ENCODE data around the gene DTHD1.

Gene DTHD1

GRCh38 chr4:36286481-36286871, 5.1 kb downstream of the DTHD1 start:
- Histone ChIP-seq H4K91ac (ENCODE audit: low read length) (no peak overlapping the region), H2AK5ac (ENCODE audit: low read length, severe bottlenecking) (no peak overlapping the region), H2BK5ac (ENCODE audit: low read depth, low read length, poor library complexity, severe bottlenecking) (no peak overlapping the region), H2BK12ac (ENCODE audit: low read length in 2 of 2) (no peak overlapping the region), H3K9me3 (ENCODE audit: control insufficient read depth, low read length) (no peaks in the 10 kb centered on the region), H3K27me3 (ENCODE audit: control insufficient read depth in 1 of 2, insufficient read depth in 1 of 2, low read length in 2 of 2) (no peaks in the 10 kb centered on the region), H4K8ac (ENCODE audit: low read length) (no peak overlapping the region), H3K4me2 (ENCODE audit: low read length, poor library complexity, severe bottlenecking) (no peak overlapping the region), H3K9ac (ENCODE audit: low read length) (no peak overlapping the region), H3K79me1 (replicated peaks; ENCODE audit: low read length, poor library complexity, severe bottlenecking) (no peaks in the 10 kb centered on the region), H3K18ac (ENCODE audit: low read depth in 1 of 2, low read length in 2 of 2) (no peak overlapping the region), H2BK120ac (ENCODE audit: low read depth, low read length) (no peak overlapping the region), H3K4ac (ENCODE audit: low read depth in 1 of 2, low read length in 2 of 2) (no peak overlapping the region), H3K4me1 (ENCODE audit: control insufficient read depth, insufficient read depth, low read depth, low read length) (no peaks in the 10 kb centered on the region), H2BK15ac (ENCODE audit: low read depth, poor library complexity, severe bottlenecking) (no peak overlapping the region), H3K4me3 (ENCODE audit: insufficient read depth in 1 of 2, low read depth in 1 of 2, low read length in 2 of 2) (no peak overlapping the region), H3K36me3 (ENCODE audit: control insufficient read depth in 1 of 2, insufficient read depth in 2 of 2, low read depth in 1 of 2, low read length in 2 of 2) (no peaks in the 10 kb centered on the region), H3K23ac (ENCODE audit: low read length in 2 of 2) (no peak overlapping the region), H2AFZ (ENCODE audit: low read depth, low read length) (no peak overlapping the region), H3K14ac (ENCODE audit: low read length in 2 of 2) (no peak overlapping the region), H3K27ac (ENCODE audit: low read length, poor library complexity, severe bottlenecking) (no peak overlapping the region)
- WGBS, result 98% methylated on average over 2 of the region's 4 CpGs
- DNase-seq, result no peak

- Histone ChIP-seq H3K27ac (ENCODE audit: low read length, poor library complexity, severe bottlenecking) (no peak overlapping the region), H3K4me2 (ENCODE audit: low read length, poor library complexity, severe bottlenecking) (no peak overlapping the region), H3K4me3 (ENCODE audit: insufficient read depth in 1 of 2, low read depth in 1 of 2, low read length in 2 of 2) (no peak overlapping the region), H3K18ac (ENCODE audit: low read depth in 1 of 2, low read length in 2 of 2) (no peak overlapping the region), H3K9ac (ENCODE audit: low read length) (no peak overlapping the region), H3K4me1 (ENCODE audit: control insufficient read depth, insufficient read depth, low read depth, low read length) (no peaks in the 10 kb centered on the region), H3K14ac (ENCODE audit: low read length in 2 of 2) (no peak overlapping the region), H2BK15ac (ENCODE audit: low read depth, poor library complexity, severe bottlenecking) (no peak overlapping the region), H2BK5ac (ENCODE audit: low read depth, low read length, poor library complexity, severe bottlenecking) (no peak overlapping the region), H2BK120ac (ENCODE audit: low read depth, low read length) (no peak overlapping the region), H3K9me3 (ENCODE audit: control insufficient read depth, low read length) (no peaks in the 10 kb centered on the region), H3K36me3 (ENCODE audit: control insufficient read depth in 1 of 2, insufficient read depth in 2 of 2, low read depth in 1 of 2, low read length in 2 of 2) (no peaks in the 10 kb centered on the region), H3K27me3 (ENCODE audit: control insufficient read depth in 1 of 2, insufficient read depth in 1 of 2, low read length in 2 of 2) (no peaks in the 10 kb centered on the region), H2AK5ac (ENCODE audit: low read length, severe bottlenecking) (no peak overlapping the region), H4K91ac (ENCODE audit: low read length) (no peak overlapping the region), H3K79me1 (replicated peaks; ENCODE audit: low read length, poor library complexity, severe bottlenecking) (no peaks in the 10 kb centered on the region), H2AFZ (ENCODE audit: low read depth, low read length) (no peak overlapping the region), H2BK12ac (ENCODE audit: low read length in 2 of 2) (no peak overlapping the region), H3K4ac (ENCODE audit: low read depth in 1 of 2, low read length in 2 of 2) (no peak overlapping the region), H3K23ac (ENCODE audit: low read length in 2 of 2) (no peak overlapping the region), H4K8ac (ENCODE audit: low read length) (no peak overlapping the region)
- DNase-seq, result no peak
- 100% methylated on average over 1 of the region's 2 CpGs for WGBS
Observed at GRCh38 chr4:36288731-36289426, 7.5 kb downstream of the DTHD1 start.

GRCh38 chr4:36290641-36291040, 9.2 kb downstream of the DTHD1 start:
- no peak overlapping the region for H3K4ac ChIP-seq (ENCODE audit: low read depth in 1 of 2, low read length in 2 of 2)
- no peak overlapping the region for H3K18ac ChIP-seq (ENCODE audit: low read depth in 1 of 2, low read length in 2 of 2)
- no peak overlapping the region for H2BK5ac ChIP-seq (ENCODE audit: low read depth, low read length, poor library complexity, severe bottlenecking)
- H2BK15ac ChIP-seq (ENCODE audit: low read depth, poor library complexity, severe bottlenecking), result no peak overlapping the region
- H4K8ac ChIP-seq (ENCODE audit: low read length), result no peak overlapping the region
- H3K79me1 ChIP-seq (replicated peaks; ENCODE audit: low read length, poor library complexity, severe bottlenecking), result no peaks in the 10 kb centered on the region
- H3K14ac ChIP-seq (ENCODE audit: low read length in 2 of 2), result no peak overlapping the region
- no peak overlapping the region for H2AK5ac ChIP-seq (ENCODE audit: low read length, severe bottlenecking)
- DNase-seq, result no peak
- no peaks in the 10 kb centered on the region for H3K36me3 ChIP-seq (ENCODE audit: control insufficient read depth in 1 of 2, insufficient read depth in 2 of 2, low read depth in 1 of 2, low read length in 2 of 2)
- H3K4me1 ChIP-seq (ENCODE audit: control insufficient read depth, insufficient read depth, low read depth, low read length), result no peaks in the 10 kb centered on the region
- no peaks in the 10 kb centered on the region for H3K27me3 ChIP-seq (ENCODE audit: control insufficient read depth in 1 of 2, insufficient read depth in 1 of 2, low read length in 2 of 2)
- H3K9me3 ChIP-seq (ENCODE audit: control insufficient read depth, low read length), result no peaks in the 10 kb centered on the region
- no peak overlapping the region for H2BK12ac ChIP-seq (ENCODE audit: low read length in 2 of 2)
- WGBS, result 100% methylated on average over 1 of the region's 2 CpGs
- no peak overlapping the region for H3K4me3 ChIP-seq (ENCODE audit: insufficient read depth in 1 of 2, low read depth in 1 of 2, low read length in 2 of 2)
- H4K91ac ChIP-seq (ENCODE audit: low read length), result no peak overlapping the region
- no peak overlapping the region for H3K4me2 ChIP-seq (ENCODE audit: low read length, poor library complexity, severe bottlenecking)
- no peak overlapping the region for H2BK120ac ChIP-seq (ENCODE audit: low read depth, low read length)
- H3K23ac ChIP-seq (ENCODE audit: low read length in 2 of 2), result no peak overlapping the region
- no peak overlapping the region for H3K27ac ChIP-seq (ENCODE audit: low read length, poor library complexity, severe bottlenecking)
- no peak overlapping the region for H2AFZ ChIP-seq (ENCODE audit: low read depth, low read length)
- no peak overlapping the region for H3K9ac ChIP-seq (ENCODE audit: low read length)

DNA sequence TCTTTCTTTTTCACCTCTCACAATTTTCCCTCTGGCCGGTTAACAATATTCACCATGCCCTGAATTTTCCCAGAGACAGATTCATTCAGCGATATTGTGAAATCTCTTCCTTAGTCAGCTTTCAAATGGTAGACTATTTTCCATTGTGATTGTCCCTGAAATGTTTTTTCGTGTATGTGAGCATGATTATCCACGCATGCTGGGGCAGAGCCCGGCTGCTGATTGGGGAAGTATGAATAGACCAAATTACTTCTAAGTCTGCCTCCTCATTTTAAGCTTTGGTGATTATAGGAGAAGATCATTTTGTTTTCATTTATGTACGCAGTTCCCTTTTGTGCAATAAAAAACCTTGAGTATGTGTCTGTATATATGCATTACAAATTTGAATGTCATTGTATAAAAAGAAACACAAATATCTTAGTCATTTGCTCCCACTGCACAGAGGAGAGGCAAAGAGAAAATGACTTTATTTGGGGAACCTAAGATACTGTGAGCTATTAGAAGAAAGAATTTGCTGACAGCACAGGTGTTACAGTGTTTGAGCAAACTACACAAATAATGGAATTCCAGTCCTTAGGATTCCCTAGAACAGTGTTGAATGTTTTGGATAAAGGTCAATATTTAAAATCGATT, 11.3 kb downstream of the DTHD1 start:
- Histone ChIP-seq H3K14ac (ENCODE audit: low read length in 2 of 2) (no peak overlapping the region), H3K23ac (ENCODE audit: low read length in 2 of 2) (no peak overlapping the region), H3K4me3 (ENCODE audit: insufficient read depth in 1 of 2, low read depth in 1 of 2, low read length in 2 of 2) (no peak overlapping the region), H3K4me2 (ENCODE audit: low read length, poor library complexity, severe bottlenecking) (no peak overlapping the region), H3K9me3 (ENCODE audit: control insufficient read depth, low read length) (no peaks in the 10 kb centered on the region), H3K4ac (ENCODE audit: low read depth in 1 of 2, low read length in 2 of 2) (no peak overlapping the region), H4K8ac (ENCODE audit: low read length) (no peak overlapping the region), H2BK15ac (ENCODE audit: low read depth, poor library complexity, severe bottlenecking) (no peak overlapping the region), H3K4me1 (ENCODE audit: control insufficient read depth, insufficient read depth, low read depth, low read length) (no peaks in the 10 kb centered on the region), H3K79me1 (replicated peaks; ENCODE audit: low read length, poor library complexity, severe bottlenecking) (no peaks in the 10 kb centered on the region), H2AFZ (ENCODE audit: low read depth, low read length) (no peak overlapping the region), H2AK5ac (ENCODE audit: low read length, severe bottlenecking) (no peak overlapping the region), H3K27me3 (ENCODE audit: control insufficient read depth in 1 of 2, insufficient read depth in 1 of 2, low read length in 2 of 2) (no peaks in the 10 kb centered on the region), H3K18ac (ENCODE audit: low read depth in 1 of 2, low read length in 2 of 2) (no peak overlapping the region), H4K91ac (ENCODE audit: low read length) (no peak overlapping the region), H3K9ac (ENCODE audit: low read length) (no peak overlapping the region), H2BK12ac (ENCODE audit: low read length in 2 of 2) (no peak overlapping the region), H2BK5ac (ENCODE audit: low read depth, low read length, poor library complexity, severe bottlenecking) (no peak overlapping the region), H3K27ac (ENCODE audit: low read length, poor library complexity, severe bottlenecking) (no peak overlapping the region), H3K36me3 (ENCODE audit: control insufficient read depth in 1 of 2, insufficient read depth in 2 of 2, low read depth in 1 of 2, low read length in 2 of 2) (no peaks in the 10 kb centered on the region), H2BK120ac (ENCODE audit: low read depth, low read length) (no peak overlapping the region)
- no peak for DNase-seq
- 89% methylated on average over 5 of the region's 7 CpGs for WGBS
